Activated CD4-positive, alpha-beta T cell treated with anti-CD3 and anti-CD28 coated beads, Interleukin-2, amount 10 ng/mL, durations not matched to agents 7 days and 5 days (primary cell): Measurements from ENCODE around the gene PLCH1. TPM values are rescaled to one million over a fixed set of nuclear protein-coding genes. Genes with fewer than 3 reads are reported as not detected.

ENCODE experiments used
- CTCF ChIA-PET: fragments of 350-600 bp; sonication (Branson Sonifier 250); formaldehyde crosslinking; loops from one replicate; lab custom pipeline; 2021; ENCODE audit warnings: antibody characterized with exemption; lab: Charles Lee
- POLR2A ChIA-PET: fragments of 350-600 bp; sonication (Branson Sonifier 250); formaldehyde crosslinking; loops from one replicate; lab custom pipeline; 2021; ENCODE audit warnings: antibody characterized with exemption; lab: Charles Lee
- DNase-seq: peaks from one replicate; pipeline ENCODE4 v3.0.0-alpha.2; 2020
- H3K27ac Mint-ChIP-seq: one replicate; pipeline ENCODE4 v1.8.0; 2021; ENCODE audit warnings: mild to moderate bottlenecking, moderate library complexity, mixed read lengths
- H3K27me3 Mint-ChIP-seq: one replicate; pipeline ENCODE4 v1.8.0; 2021; ENCODE audit warnings: mixed read lengths
- H3K36me3 Mint-ChIP-seq: one replicate; pipeline ENCODE4 v1.8.0; 2021; ENCODE audit warnings: low read depth, mixed read lengths
- H3K4me1 Mint-ChIP-seq: one replicate; pipeline ENCODE4 v1.8.0; 2021; ENCODE audit warnings: mixed read lengths
- H3K4me3 Mint-ChIP-seq: one replicate; pipeline ENCODE4 v1.8.0; 2021; ENCODE audit warnings: mild to moderate bottlenecking, moderate library complexity, mixed read lengths
- H3K9me3 Mint-ChIP-seq: one replicate; pipeline ENCODE4 v1.8.0; 2021; ENCODE audit warnings: mixed read lengths
- total RNA-seq, 2 experiments: library from RNA; stranded (reverse); gene quantifications; one replicate each; pipeline ENCODE4 v1.2.3, GENCODE V29; 2021

The PLCH1 gene
- total RNA-seq = under 1 TPM; 0.37 TPM

DNA sequence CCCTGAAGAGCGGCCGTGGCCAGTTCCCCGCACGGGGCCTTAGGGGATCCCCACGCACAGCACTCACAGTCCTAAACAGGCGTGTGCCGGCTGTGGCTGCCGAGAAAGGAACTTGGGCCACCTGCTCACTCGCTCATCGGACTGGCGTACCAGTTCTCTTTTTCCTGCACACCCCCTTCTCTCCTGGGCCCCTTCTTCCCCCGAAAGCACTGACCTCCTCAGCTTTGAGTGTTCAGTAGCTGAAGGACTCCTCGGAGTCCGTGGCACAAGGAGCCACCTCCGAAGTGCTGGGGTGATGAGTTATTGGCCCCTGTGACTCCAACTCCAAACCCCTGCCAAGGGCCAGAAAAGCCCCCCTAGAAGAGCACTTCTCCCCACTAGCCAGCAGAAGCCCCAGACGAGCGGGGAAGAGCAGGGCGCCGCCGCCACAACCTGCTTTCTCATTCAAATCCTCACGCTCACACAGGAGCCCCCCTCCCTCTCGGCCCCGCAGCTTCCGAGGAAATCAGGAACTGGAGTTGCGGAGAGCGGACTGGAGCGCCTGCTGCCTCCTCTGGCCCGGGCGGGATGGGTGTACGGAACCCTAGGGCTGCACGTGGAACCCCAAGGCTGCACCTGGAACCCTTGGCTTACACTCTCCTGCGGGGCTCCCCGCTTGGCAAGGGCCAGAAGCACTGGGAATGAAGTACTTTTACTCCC, at the start of gene PLCH1:
PLCH1 (minus strand) TSS at position 446 of the 699 bp plus-strand sequence. CDS start 40,847 bp downstream, outside the sequence.
- Mint-ChIP-seq H3K9me3 (no peaks in the 10 kb centered on the region), H3K27me3 (peaks cover 68% of the 10 kb centered on the region)
- POLR2A ChIA-PET = no interaction called here

GRCh38 chr3:155792532-155792931, 47.7 kb upstream of the PLCH1 start:
- CTCF ChIA-PET = interaction anchor here (3.9 kb wide), 1 partner anchor 13 kb away, joined by 19 read pairs; the partner anchor contains the start of gene C3orf33
- POLR2A ChIA-PET = no interaction called here
- Mint-ChIP-seq H3K4me1 (no peaks in the 10 kb centered on the region), H3K27me3 (no peaks in the 10 kb centered on the region), H3K27ac (no peak overlapping the region), H3K4me3 (no peak overlapping the region), H3K9me3 (peaks cover 9% of the 10 kb centered on the region), H3K36me3 (peaks cover 6% of the 10 kb centered on the region)
- no peak for DNase-seq

More for the DNA sequence above, at the start of gene PLCH1:
- CTCF ChIA-PET = no interaction called here
- peak within 1 kb of the TSS; percentile 78 for H3K4me3 Mint-ChIP-seq
- peaks cover 19% of the 10 kb centered on the region for H3K4me1 Mint-ChIP-seq
- DNase-seq = peak; percentile 46
- no peaks in the 10 kb centered on the region for H3K36me3 Mint-ChIP-seq
- H3K27ac Mint-ChIP-seq = no peak within 1 kb of the TSS

DNA sequence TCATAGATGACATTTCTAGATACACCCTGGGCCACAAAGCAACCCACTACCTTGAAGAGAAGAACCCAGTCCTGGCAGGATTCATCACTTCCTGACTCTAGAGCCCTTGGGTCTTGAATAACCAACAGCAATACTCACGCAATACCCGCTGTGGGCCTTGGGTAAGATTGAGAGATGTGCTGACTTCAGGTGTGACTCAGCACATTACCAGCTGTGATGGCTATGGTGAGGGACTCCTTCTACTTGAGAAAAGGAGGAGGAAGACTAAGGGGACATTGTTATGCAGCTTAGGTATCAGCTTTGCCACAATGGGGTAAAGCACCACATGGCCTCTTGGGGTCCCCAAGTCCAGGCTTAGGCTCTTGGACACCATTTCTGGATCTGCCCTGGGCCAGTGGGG, 46.3 kb upstream of the PLCH1 start:
- H3K9me3 Mint-ChIP-seq = peaks cover 7% of the 10 kb centered on the region
- H3K27ac Mint-ChIP-seq = no peak overlapping the region
- peaks cover under 1% of the 10 kb centered on the region for H3K4me1 Mint-ChIP-seq
- H3K36me3 Mint-ChIP-seq = peaks cover 2% of the 10 kb centered on the region
- H3K27me3 Mint-ChIP-seq = no peaks in the 10 kb centered on the region
- no peak overlapping the region for H3K4me3 Mint-ChIP-seq
- no peak for DNase-seq
- ChIA-PET CTCF (interaction anchor here (3.9 kb wide), 1 partner anchor 14 kb away, joined by 19 read pairs; the partner anchor contains the start of gene C3orf33), POLR2A (no interaction called here)

DNA sequence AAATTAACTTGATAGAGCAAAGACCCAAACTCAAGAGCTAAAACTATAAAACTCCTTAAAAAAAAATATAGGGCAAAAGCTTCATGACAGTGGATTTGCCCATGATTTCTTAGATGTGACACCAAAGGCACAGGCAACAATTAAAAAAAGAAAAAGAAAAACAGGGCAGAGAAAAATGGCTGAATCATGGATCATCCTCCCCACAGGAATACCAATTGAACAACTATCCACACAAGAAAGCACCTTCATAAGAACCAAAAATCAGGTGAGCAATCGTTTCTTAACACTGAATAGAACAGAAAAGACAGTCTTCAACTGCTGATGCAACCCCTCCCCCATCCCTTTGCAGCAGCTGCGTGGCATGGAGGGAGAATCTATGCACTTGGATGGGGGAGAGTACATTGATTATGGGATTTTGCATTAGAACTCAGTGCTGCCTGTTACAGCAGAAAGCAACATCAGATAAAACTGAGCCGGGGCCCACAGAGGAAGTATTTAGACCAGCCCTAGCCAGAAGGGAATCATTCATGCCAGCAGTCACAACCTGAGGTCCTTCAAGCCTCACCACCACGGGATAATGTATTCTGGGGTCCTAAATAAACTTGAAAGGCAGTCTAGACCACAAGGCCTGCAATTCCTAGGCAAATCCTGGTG, 45.5 kb upstream of the PLCH1 start:
- CTCF ChIA-PET = interaction anchor here (3.9 kb wide), 1 partner anchor 15 kb away, joined by 19 read pairs; the partner anchor contains the start of gene C3orf33
- Mint-ChIP-seq H3K9me3 (peaks cover 6% of the 10 kb centered on the region), H3K4me1 (peaks cover 5% of the 10 kb centered on the region), H3K27me3 (no peaks in the 10 kb centered on the region), H3K4me3 (no peak overlapping the region), H3K27ac (no peak overlapping the region), H3K36me3 (no peaks in the 10 kb centered on the region)
- POLR2A ChIA-PET = no interaction called here
- DNase-seq = no peak

- Mint-ChIP-seq H3K4me3 (no peak overlapping the region), H3K36me3 (peaks cover 8% of the 10 kb centered on the region), H3K4me1 (peaks cover 5% of the 10 kb centered on the region), H3K27ac (no peak overlapping the region), H3K9me3 (peaks cover 6% of the 10 kb centered on the region), H3K27me3 (no peaks in the 10 kb centered on the region)
- POLR2A ChIA-PET = no interaction called here
- DNase-seq = no peak
- CTCF ChIA-PET = interaction anchor here (1.7 kb wide), 1 partner anchor 21 kb away, joined by 7 read pairs; the partner anchor contains the start of gene C3orf33
Measured at GRCh38 chr3:155785662-155786295, 40.9 kb upstream of the PLCH1 start.

DNA sequence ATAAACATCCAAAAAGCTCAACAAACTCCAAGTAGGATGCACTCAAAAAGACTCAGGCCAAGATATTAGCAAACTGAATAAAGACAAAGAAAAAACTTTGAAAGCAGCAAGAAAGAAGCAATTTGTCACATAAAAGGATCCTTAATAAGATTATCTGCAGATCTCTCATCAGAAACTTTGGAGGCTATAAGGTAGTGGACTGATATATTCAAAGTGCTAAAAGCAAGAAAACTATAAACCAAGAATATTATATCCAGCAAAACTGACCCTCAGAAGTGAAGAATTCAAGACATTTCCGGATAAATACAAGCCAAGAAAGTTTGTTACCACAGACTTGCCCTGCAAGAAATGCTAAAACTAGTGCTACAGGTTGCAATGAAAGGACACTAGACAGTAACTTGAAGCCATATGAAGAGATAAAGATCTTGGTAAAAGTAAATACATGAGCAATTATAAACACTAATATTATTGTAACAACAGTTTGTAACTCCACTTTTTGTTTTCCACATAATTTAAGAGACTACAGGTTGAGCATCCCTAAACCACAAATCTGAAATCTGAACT, 37.6 kb upstream of the PLCH1 start:
- DNase-seq = no peak
- Mint-ChIP-seq H3K36me3 (peaks cover 8% of the 10 kb centered on the region), H3K27ac (no peak overlapping the region), H3K9me3 (peaks cover 6% of the 10 kb centered on the region), H3K4me1 (peaks cover 5% of the 10 kb centered on the region), H3K4me3 (no peak overlapping the region), H3K27me3 (no peaks in the 10 kb centered on the region)
- POLR2A ChIA-PET = no interaction called here
- CTCF ChIA-PET = no interaction called here

GRCh38 chr3:155780291-155780690, 35.4 kb upstream of the PLCH1 start:
- H3K4me3 Mint-ChIP-seq = no peak overlapping the region
- peaks cover 6% of the 10 kb centered on the region for H3K9me3 Mint-ChIP-seq
- ChIA-PET POLR2A (no interaction called here), CTCF (interaction anchor here (1.7 kb wide), 1 partner anchor 26 kb away, joined by 5 read pairs; the partner anchor contains the start of gene C3orf33)
- DNase-seq = no peak
- no peak overlapping the region for H3K27ac Mint-ChIP-seq
- H3K36me3 Mint-ChIP-seq = peaks cover 8% of the 10 kb centered on the region
- no peaks in the 10 kb centered on the region for H3K27me3 Mint-ChIP-seq
- H3K4me1 Mint-ChIP-seq = no peaks in the 10 kb centered on the region

DNA sequence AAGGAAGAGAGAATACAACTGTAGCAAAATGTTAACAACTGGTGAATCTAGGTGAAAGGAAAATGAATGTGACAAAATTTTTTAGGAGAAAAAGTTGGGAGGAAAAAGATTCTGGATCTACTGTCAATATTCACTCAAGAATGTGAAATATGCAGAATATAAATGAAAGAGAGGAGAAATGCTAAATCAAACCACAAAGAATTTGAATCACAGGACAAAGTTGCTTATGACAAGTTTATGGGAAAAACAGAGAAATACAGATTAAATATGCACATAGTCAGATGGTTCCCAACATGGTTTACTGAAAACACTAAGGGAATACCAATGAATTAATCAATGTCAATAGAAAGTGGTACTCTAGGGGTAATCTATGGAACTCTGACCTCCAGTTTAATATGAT, 33.6 kb upstream of the PLCH1 start:
- Mint-ChIP-seq H3K9me3 (peaks cover 6% of the 10 kb centered on the region), H3K36me3 (peaks cover 8% of the 10 kb centered on the region), H3K4me1 (no peaks in the 10 kb centered on the region), H3K27me3 (no peaks in the 10 kb centered on the region), H3K27ac (no peak overlapping the region), H3K4me3 (no peak overlapping the region)
- ChIA-PET CTCF (no interaction called here), POLR2A (no interaction called here)
- DNase-seq = no peak

DNA sequence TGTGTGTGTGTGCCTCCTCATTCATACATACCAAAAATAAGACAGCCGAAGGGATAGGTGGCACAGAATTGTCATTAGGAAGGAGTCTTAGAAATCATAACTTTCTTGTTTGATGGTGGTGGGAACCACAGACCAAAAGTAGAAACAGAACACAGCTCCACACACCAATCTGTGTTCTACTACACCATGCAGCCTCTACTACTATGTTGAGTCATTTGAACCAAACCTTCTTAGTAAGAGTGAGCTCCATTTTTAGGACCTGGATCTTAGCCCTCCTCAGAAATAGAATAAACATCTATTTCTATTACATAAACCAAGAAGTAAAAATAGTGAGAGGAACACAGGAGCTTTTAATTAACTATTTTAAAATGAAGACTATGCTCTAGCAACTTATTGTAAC, 27.9 kb upstream of the PLCH1 start:
- Mint-ChIP-seq H3K27ac (no peak overlapping the region), H3K4me3 (no peak overlapping the region), H3K27me3 (no peaks in the 10 kb centered on the region), H3K4me1 (no peaks in the 10 kb centered on the region), H3K36me3 (peaks cover 5% of the 10 kb centered on the region), H3K9me3 (peaks cover 3% of the 10 kb centered on the region)
- no peak for DNase-seq
- CTCF ChIA-PET = interaction anchor here (0.6 to 1.3 kb wide), 3 partner anchors 25 to 97 kb away, joined by 3 to 6 read pairs (median 3); partner anchors contain the start of gene C3orf33
- POLR2A ChIA-PET = no interaction called here

GRCh38 chr3:155771126-155771525, 26.3 kb upstream of the PLCH1 start:
- no peak for DNase-seq
- no peak overlapping the region for H3K27ac Mint-ChIP-seq
- POLR2A ChIA-PET = no interaction called here
- peaks cover 3% of the 10 kb centered on the region for H3K9me3 Mint-ChIP-seq
- CTCF ChIA-PET = no interaction called here
- H3K4me3 Mint-ChIP-seq = no peak overlapping the region
- H3K4me1 Mint-ChIP-seq = no peaks in the 10 kb centered on the region
- H3K36me3 Mint-ChIP-seq = peaks cover 5% of the 10 kb centered on the region
- no peaks in the 10 kb centered on the region for H3K27me3 Mint-ChIP-seq

GRCh38 chr3:155766206-155766605, 21.3 kb upstream of the PLCH1 start:
- POLR2A ChIA-PET = no interaction called here
- H3K4me1 Mint-ChIP-seq = no peaks in the 10 kb centered on the region

GRCh38 chr3:155763870-155764463, 19.1 kb upstream of the PLCH1 start:
- Mint-ChIP-seq H3K4me3 (no peak overlapping the region), H3K27me3 (no peaks in the 10 kb centered on the region)

More at GRCh38 chr3:155766206-155766605, 21.3 kb upstream of the PLCH1 start:
- CTCF ChIA-PET = interaction anchor here (1.1 to 1.7 kb wide), 2 partner anchors 15 to 39 kb away, joined by 3 to 6 read pairs; partner anchors contain the start of gene C3orf33
- no peak overlapping the region for H3K27ac Mint-ChIP-seq
- H3K27me3 Mint-ChIP-seq = no peaks in the 10 kb centered on the region
- no peak overlapping the region for H3K4me3 Mint-ChIP-seq
- peaks cover 3% of the 10 kb centered on the region for H3K9me3 Mint-ChIP-seq
- H3K36me3 Mint-ChIP-seq = peaks cover 5% of the 10 kb centered on the region
- DNase-seq = no peak

More at GRCh38 chr3:155763870-155764463, 19.1 kb upstream of the PLCH1 start:
- H3K4me1 Mint-ChIP-seq = no peaks in the 10 kb centered on the region
- no peak for DNase-seq
- H3K27ac Mint-ChIP-seq = no peak overlapping the region
- ChIA-PET POLR2A (no interaction called here), CTCF (no interaction called here)
- no peaks in the 10 kb centered on the region for H3K36me3 Mint-ChIP-seq
- H3K9me3 Mint-ChIP-seq = no peaks in the 10 kb centered on the region
